NCI-H1417 treated with DMSO at 0.1 percent for 48 hours (cell line): Measurements from ENCODE around the gene ZNF483.
"Not testable (repeated sequence)": the region's sequence is repeated elsewhere in the genome, so short reads cannot be mapped to it uniquely, and the experiment has no call there.

Experiments used
- DNase-seq: peaks from one replicate; lab custom pipeline; 2025; lab: John Stamatoyannopoulos, UW

Gene ZNF483

GRCh38 chr9:111525056-111525977, at the start of gene ZNF483:
Gene ZNF483 (plus strand): TSS chr9:111525179. CDS start chr9:111527396, 2,217 bp downstream.
- peak; percentile 88 for DNase-seq

GRCh38 chr9:111475195-111475594, 49.8 kb upstream of the ZNF483 start:
- DNase-seq, result no peak

GRCh38 chr9:111477677-111478076, 47.3 kb upstream of the ZNF483 start:
- DNase-seq, result no peak

- no peak for DNase-seq
These were observed 42.9 kb upstream of the ZNF483 start for GRCh38 chr9:111481885-111482636.

- DNase-seq, result no peak
These were observed 42.1 kb upstream of the ZNF483 start for GRCh38 chr9:111482694-111483438.

GRCh38 chr9:111483439-111483857, 41.5 kb upstream of the ZNF483 start:
- DNase-seq, result no peak

- DNase-seq, result no peak
These were observed 41.0 kb upstream of the ZNF483 start, which contains the start of gene ECPAS for GRCh38 chr9:111483858-111484571. Gene ECPAS (minus strand): TSS chr9:111484383. CDS start chr9:111472918, 11,465 bp downstream.

GRCh38 chr9:111484572-111484894, 40.4 kb upstream of the ZNF483 start:
- no peak for DNase-seq

- not testable (repeated sequence) for DNase-seq
These were observed 27.8 kb upstream of the ZNF483 start for GRCh38 chr9:111497196-111497595.

- no peak for DNase-seq
These were observed 23.9 kb upstream of the ZNF483 start for GRCh38 chr9:111501005-111501562.

- no peak for DNase-seq
These were observed 23.3 kb upstream of the ZNF483 start for GRCh38 chr9:111501648-111502047.

- DNase-seq, result no peak
These were observed 22.5 kb upstream of the ZNF483 start for GRCh38 chr9:111502506-111502905.

- not testable (repeated sequence) for DNase-seq
These were observed 13.4 kb upstream of the ZNF483 start for GRCh38 chr9:111511581-111511980.

GRCh38 chr9:111514967-111515366, 10.0 kb upstream of the ZNF483 start:
- DNase-seq, result no peak

- no peak for DNase-seq
These were observed 8.9 kb upstream of the ZNF483 start for GRCh38 chr9:111516061-111516465.

GRCh38 chr9:111524731-111525055, 286 bp upstream of the ZNF483 start:
- no peak for DNase-seq

- DNase-seq, result no peak
These were observed 2.4 kb downstream of the ZNF483 start for GRCh38 chr9:111527347-111527746.

GRCh38 chr9:111529787-111530186, 4.8 kb downstream of the ZNF483 start:
- no peak for DNase-seq

- no peak for DNase-seq
These were observed 6.7 kb downstream of the ZNF483 start for GRCh38 chr9:111531716-111532115.

GRCh38 chr9:111533099-111533790, 8.3 kb downstream of the ZNF483 start:
- no peak for DNase-seq
